ENCODE measurements around the gene SLC1A6. TPM values are rescaled to one million over a fixed set of nuclear protein-coding genes. Genes with fewer than 3 reads are reported as not detected.

Gene SLC1A6
- polyA plus RNA-seq, 1 donor from 2014 or later, result 46.6 TPM

Other genes with a start within 250 kb of the SLC1A6 start
- not detected in 2 replicates for gene ADGRE2, start 201.3 kb downstream of the SLC1A6 start, polyA plus RNA-seq
- not detected in 2 replicates for gene OR7A5, start 144.7 kb downstream of the SLC1A6 start, polyA plus RNA-seq
- not detected in 2 replicates for gene OR7C1, start 144.7 kb downstream of the SLC1A6 start, polyA plus RNA-seq
- gene OR7A10, start 130.9 kb downstream of the SLC1A6 start, polyA plus RNA-seq, result not detected in 2 replicates
- not detected in 2 replicates for gene OR7A17, start 93.7 kb downstream of the SLC1A6 start, polyA plus RNA-seq
- gene OR7C2, start 38.4 kb downstream of the SLC1A6 start, polyA plus RNA-seq, result not detected in 2 replicates
- not detected in 2 replicates for gene CASP14, start 69.6 kb upstream of the SLC1A6 start, polyA plus RNA-seq
- not detected in 2 replicates for gene OR1I1, start 102.3 kb upstream of the SLC1A6 start, polyA plus RNA-seq
- gene SYDE1, start 127.5 kb upstream of the SLC1A6 start, polyA plus RNA-seq, result 0.70 TPM in 1 of 2 replicates, not detected in the other
- 0.21 and 0.34 TPM in 2 replicates for gene NOTCH3, start 221.1 kb upstream of the SLC1A6 start, polyA plus RNA-seq

Measured in neural cell (in vitro differentiated cells).